IgD-negative memory B cell (primary cell): Measurements from ENCODE around the gene WBP1L. TPM values are rescaled to one million over a fixed set of nuclear protein-coding genes. Genes with fewer than 3 reads are reported as not detected.
A peak's percentile ranks its signal among the peaks of the same experiment; 100 is the strongest.
"Not testable (repeated sequence)": the region's sequence is repeated elsewhere in the genome, so short reads cannot be mapped to it uniquely, and the experiment has no call there.

Source experiments
- H3K27ac Mint-ChIP-seq, 3 donors: one replicate each; pipeline ENCODE4 v1.8.0; 2020 to 2022; ENCODE audit warnings: mild to moderate bottlenecking in 3 of 3, mixed read lengths in 3 of 3, moderate library complexity in 1 of 3
- H3K27me3 Mint-ChIP-seq: one replicate; pipeline ENCODE4 v1.8.0; 2021; ENCODE audit warnings: mixed read lengths
- H3K36me3 Mint-ChIP-seq: one replicate; pipeline ENCODE4 v1.8.0; 2020; ENCODE audit warnings: mild to moderate bottlenecking, mixed read lengths
- H3K4me1 Mint-ChIP-seq, 3 donors: one replicate each; pipeline ENCODE4 v1.8.0; 2020 to 2022; ENCODE audit warnings: mixed read lengths in 3 of 3, mild to moderate bottlenecking in 1 of 3
- H3K4me3 Mint-ChIP-seq, 4 donors: one replicate each; pipeline ENCODE4 v1.8.0; 2020 to 2022; ENCODE audit warnings: mild to moderate bottlenecking in 4 of 4, mixed read lengths in 4 of 4, moderate library complexity in 3 of 4
- H3K9me3 Mint-ChIP-seq, 3 donors: one replicate each; pipeline ENCODE4 v1.8.0; 2020 to 2021; ENCODE audit warnings: mixed read lengths in 3 of 3, mild to moderate bottlenecking in 1 of 3
- polyA plus RNA-seq: library from polyadenylated mRNA; unstranded; fragments of 300-500 nt; fragmentation: Illumina TruSeq; gene quantifications from one replicate; pipeline ENCODE4 v1.2.3, GENCODE V29; 2021

WBP1L gene
- polyA plus RNA-seq, 1 donor from 2014 or later = 28.8 TPM

DNA sequence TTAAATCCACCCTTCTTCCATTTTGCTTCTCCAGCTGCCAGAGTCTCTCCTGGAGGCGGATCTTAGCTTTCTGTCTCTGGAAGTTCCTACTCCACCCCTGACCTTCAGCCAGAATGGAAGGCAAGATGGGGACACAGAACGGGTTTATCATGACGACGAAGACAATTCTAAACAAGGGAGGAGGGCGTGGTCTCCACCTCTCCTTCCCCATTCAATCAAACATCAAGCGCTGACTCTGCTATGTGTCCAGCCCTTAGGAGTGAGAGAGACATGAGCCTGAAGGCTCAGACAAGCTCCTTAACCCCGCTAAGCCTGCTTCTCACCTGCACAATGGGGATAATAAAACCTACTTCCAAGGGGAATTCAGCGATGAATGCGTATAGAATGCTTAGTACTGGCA, 90.4 kb downstream of the WBP1L start:
- Mint-ChIP-seq H3K36me3 (peaks cover 4% of the 10 kb centered on the region), H3K27me3 (peaks cover 8% of the 10 kb centered on the region), H3K9me3 (peaks cover 6 to 17% (median 12%) of the 10 kb centered on the region in 3 donors), H3K4me1 (no peaks in the 10 kb centered on the region), H3K27ac (peak overlapping the region in 1 of 3 donors; percentile 73), H3K4me3 (no peak overlapping the region)

DNA sequence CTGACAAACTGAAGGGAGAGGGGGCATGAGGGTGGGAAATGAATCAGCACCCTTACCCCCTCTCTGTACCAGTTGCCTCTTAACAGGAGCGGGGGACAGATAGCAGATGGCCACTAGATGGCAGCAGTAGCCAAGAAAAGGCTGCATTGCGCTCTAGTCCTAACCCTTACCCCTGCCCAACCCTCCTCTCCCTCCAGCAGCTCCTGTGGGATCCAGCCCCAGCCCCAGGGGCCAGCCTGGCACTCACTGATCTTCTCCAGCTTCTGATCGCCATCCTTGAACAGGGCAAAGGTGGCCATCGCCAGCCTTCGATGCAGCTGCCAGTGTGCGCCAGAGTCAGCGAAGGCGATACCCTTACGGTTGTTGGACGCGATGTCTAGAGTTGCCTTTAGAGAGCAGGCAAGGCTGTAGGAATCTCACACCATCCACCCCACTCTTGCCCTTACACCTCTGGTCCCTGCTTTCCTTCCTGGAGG, 91.3 kb downstream of the WBP1L start:
- peaks cover 6 to 21% (median 12%) of the 10 kb centered on the region in 3 donors for H3K9me3 Mint-ChIP-seq
- peaks cover 7% of the 10 kb centered on the region for H3K36me3 Mint-ChIP-seq
- no peak overlapping the region for H3K27ac Mint-ChIP-seq
- H3K27me3 Mint-ChIP-seq = peaks cover 11% of the 10 kb centered on the region
- H3K4me1 Mint-ChIP-seq = no peaks in the 10 kb centered on the region
- H3K4me3 Mint-ChIP-seq = no peak overlapping the region

DNA sequence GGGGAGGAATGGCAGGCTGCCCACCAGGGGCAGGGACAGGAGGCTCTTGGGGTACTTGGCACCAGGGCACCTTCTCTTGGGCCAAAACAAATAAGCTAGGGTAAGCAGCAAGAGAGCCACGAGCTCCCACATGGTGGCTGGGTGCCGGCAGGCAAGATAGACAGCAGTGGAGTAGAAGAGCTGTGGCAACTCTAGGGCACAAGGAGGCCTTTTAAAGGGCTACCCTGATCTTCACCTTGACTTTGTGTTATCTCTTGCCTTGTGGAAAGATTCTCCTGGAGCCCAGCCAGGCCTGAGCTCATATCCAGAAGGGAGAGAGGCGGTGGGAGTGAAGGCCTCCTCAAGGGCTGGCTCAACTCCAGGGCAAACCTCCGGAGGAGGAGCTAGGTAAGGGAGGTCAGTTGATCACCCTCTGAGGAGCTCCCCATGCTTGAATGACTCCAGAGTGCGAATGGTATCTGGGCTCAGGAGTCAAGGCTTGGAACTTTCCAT, 93.5 kb downstream of the WBP1L start, which contains the start of gene CYP17A1:
Gene CYP17A1, minus strand, starts transcription at position 184 of the 492 bp plus-strand sequence. Its CDS starts 52 bp downstream, at position 132.
- H3K4me1 Mint-ChIP-seq = no peaks in the 10 kb centered on the region
- peaks cover 6% of the 10 kb centered on the region for H3K36me3 Mint-ChIP-seq
- peaks cover 6 to 21% (median 12%) of the 10 kb centered on the region in 3 donors for H3K9me3 Mint-ChIP-seq
- H3K4me3 Mint-ChIP-seq = no peak within 1 kb of the TSS
- H3K27me3 Mint-ChIP-seq = peaks cover 16% of the 10 kb centered on the region
- H3K27ac Mint-ChIP-seq = peak within 1 kb of the TSS in 1 of 3 donors; percentile 28

DNA sequence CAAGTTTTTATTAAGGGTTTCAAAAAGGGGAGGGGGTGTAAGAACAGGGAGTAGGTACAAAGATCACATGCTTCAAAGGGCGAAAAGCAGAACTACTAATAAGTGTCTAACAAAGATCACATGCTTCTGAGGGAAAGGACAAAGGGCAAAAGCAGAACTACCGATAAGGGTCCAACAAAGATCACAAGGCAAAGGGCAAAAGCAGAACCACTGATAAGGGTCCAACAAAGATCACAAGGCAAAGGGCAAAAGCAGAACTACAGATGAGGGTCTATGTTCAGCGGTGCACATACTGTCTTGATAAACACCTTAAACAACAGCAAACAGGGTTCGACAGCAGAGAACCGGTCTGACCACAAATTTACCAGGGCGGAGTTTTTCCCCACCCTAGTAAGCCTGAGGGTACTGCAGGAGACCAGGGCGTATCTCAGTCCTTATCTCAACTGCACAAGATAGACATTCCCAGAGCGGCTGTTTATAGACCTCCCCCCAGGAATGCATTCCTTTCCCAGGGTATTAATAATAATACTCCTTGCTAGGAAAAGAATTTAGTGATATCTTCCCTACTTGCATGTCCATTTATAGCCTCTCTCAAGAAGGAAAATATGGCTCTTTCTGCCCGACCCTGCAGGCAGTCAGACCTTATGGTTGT, 94.7 kb downstream of the WBP1L start:
- H3K9me3 Mint-ChIP-seq = peaks cover 6 to 21% (median 12%) of the 10 kb centered on the region in 3 donors
- H3K27ac Mint-ChIP-seq, H3K4me1 Mint-ChIP-seq, H3K4me3 Mint-ChIP-seq, H3K36me3 Mint-ChIP-seq: not testable (repeated sequence)
- peaks cover 16% of the 10 kb centered on the region for H3K27me3 Mint-ChIP-seq

DNA sequence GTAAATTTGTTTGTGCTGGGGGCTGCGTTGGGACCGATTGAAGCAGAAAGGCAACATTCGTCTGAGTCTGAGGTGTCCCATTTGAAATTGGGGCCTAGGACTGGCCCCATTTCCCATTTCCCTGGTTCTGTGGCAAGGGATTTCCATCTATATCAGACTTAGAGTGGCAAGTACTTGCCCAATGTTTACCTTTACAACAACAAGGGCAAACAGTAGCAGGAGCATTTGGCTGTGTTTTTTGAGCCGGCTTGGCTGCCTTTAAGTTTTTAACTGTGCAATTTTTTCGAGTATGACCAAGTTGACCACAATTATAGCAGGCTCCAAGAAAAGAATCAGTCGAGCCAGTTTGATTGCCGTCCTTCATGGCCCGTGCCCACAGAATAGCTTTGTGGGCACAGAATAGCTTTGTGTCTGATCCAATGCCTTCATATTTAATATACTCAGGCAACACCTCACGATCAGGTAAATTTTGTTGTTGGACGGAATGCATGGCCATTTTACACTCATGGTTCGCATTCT, 98.1 kb downstream of the WBP1L start:
- H3K9me3 Mint-ChIP-seq = peaks cover 6 to 21% (median 17%) of the 10 kb centered on the region in 3 donors
- H3K4me3 Mint-ChIP-seq = no peak overlapping the region
- no peak overlapping the region for H3K27ac Mint-ChIP-seq
- peaks cover 6% of the 10 kb centered on the region for H3K36me3 Mint-ChIP-seq
- peaks cover 16% of the 10 kb centered on the region for H3K27me3 Mint-ChIP-seq
- H3K4me1 Mint-ChIP-seq = no peaks in the 10 kb centered on the region

DNA sequence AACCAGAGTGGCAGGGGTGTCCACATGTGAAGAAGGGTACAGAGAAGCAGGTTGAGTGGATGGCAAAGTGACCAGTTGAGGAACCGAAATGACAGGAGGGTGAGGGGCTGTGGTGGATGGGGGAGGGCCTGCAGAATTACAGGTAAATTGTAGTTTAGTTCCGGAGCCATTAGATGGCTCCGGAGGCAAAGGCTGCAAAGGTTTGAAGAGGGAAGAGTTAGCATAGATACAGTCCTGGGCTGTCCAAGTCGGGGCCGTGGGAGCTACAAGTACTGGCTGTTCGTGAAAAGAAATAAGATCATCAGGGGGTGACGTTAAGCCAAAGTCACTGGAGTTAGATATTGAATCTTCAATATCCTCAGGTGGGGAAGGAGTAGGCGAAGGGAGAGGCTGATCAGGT, 99.4 kb downstream of the WBP1L start:
- peaks cover 12% of the 10 kb centered on the region for H3K27me3 Mint-ChIP-seq
- H3K36me3 Mint-ChIP-seq, H3K27ac Mint-ChIP-seq, H3K4me3 Mint-ChIP-seq, H3K4me1 Mint-ChIP-seq: not testable (repeated sequence)
- peaks cover 3 to 11% (median 10%) of the 10 kb centered on the region in 3 donors for H3K9me3 Mint-ChIP-seq

DNA sequence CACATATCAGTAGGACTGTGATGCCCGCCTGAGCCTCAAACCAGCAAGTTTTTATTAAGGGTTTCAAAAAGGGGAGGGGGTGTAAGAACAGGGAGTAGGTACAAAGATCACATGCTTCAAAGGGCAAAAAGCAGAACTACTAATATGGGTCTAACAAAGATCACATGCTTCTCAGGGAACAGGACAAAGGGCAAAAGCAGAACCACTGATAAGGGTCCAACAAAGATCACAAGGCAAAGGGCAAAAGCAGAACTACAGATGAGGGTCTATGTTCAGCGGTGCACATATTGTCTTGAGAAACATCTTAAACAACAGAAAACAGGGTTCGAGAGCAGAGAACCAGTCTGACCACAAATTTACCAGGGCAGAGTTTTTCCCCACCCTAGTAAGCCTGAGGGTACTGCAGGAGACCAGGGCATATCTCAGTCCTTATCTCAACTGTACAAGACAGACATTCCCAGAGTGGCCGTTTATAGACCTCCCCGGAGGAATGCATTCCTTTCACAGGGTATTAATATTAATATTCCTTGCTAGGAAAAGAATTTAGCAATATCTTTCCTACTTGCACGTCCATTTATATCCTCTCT, 100.5 kb downstream of the WBP1L start:
- H3K9me3 Mint-ChIP-seq, H3K27ac Mint-ChIP-seq, H3K4me1 Mint-ChIP-seq, H3K4me3 Mint-ChIP-seq, H3K36me3 Mint-ChIP-seq: not testable (repeated sequence)
- H3K27me3 Mint-ChIP-seq = peaks cover 10% of the 10 kb centered on the region

DNA sequence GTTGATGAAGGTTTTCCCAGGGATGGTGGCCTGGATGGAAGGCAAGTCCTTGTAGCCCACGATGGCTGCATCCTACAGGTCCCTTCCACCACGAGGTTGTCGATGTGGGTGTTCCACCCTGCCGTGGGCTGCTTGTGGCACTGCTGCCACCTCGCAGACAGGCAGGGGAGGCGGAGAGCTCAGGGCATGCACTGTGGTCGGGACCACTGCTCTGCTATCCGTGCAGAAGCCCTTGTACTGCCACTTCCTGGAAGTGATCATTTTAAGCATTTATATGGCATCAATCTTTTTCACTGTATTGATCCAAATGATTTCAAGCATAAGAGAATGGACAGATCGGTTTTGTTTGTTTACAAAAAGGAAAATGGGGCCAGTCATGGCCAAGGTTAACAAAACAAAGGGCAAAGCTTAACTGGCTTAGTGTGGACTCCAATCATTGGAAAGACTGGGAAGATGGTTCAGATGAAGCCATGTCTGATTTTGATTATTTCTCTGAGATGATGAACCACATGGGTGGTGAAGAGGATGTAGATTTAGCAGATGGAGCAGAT, 101.7 kb downstream of the WBP1L start:
- Mint-ChIP-seq H3K9me3 (peaks cover 0 to 5% (median 0%) of the 10 kb centered on the region in 3 donors), H3K27me3 (peaks cover 6% of the 10 kb centered on the region), H3K4me1 (no peaks in the 10 kb centered on the region), H3K27ac (no peak overlapping the region), H3K36me3 (peaks cover 1% of the 10 kb centered on the region), H3K4me3 (no peak overlapping the region)

DNA sequence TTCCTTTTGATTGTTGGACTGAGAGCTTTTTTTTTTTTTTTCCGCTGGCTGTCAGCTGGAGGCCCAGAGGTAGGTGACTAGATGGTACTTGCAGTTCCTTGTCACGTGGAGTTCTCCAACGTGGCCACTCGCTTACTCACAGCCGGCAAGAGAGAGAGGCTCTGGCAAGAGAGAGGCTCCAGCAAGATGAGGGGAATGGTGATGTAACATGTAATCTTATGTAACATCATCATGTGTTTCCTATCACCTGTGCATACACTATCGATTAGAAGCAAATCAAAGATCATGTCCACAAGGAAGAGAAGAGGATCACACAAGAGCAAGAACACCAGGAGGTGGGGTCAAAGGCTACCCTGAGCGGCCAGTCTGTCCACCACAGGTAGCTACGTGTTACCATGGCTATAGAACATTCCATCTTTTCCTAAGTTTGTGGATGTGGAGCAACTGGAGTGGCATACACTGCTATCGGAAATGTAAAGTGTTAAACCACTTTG, 106.3 kb downstream of the WBP1L start:
- Mint-ChIP-seq H3K27ac (peak overlapping the region in 1 of 3 donors; percentile 55), H3K4me3 (peak overlapping the region in 1 of 4 donors; percentile 61), H3K36me3 (peaks cover 1% of the 10 kb centered on the region), H3K9me3 (no peaks in the 10 kb centered on the region), H3K4me1 (peaks cover 4 to 7% (median 6%) of the 10 kb centered on the region in 3 donors), H3K27me3 (no peaks in the 10 kb centered on the region)

DNA sequence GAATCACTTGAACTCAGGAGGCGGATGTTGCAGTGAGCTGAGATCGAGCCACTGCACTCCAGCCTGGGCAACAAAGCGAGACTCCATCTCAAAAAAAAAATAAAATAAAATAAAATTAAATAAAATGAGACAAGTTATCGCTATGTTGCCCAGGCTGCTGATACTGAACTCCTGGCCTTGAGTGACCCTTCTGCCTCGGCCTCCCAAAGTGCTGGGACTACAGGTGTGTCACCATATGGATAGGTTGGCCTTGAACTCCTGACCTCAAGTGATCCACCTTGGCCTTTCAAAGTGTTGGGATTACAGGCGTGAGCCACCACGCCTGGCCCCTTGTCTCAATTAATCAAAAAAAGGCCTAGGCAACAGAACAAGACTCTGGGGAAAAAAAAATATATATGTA, 109.5 kb downstream of the WBP1L start:
- H3K4me1 Mint-ChIP-seq, H3K4me3 Mint-ChIP-seq, H3K36me3 Mint-ChIP-seq, H3K27me3 Mint-ChIP-seq, H3K27ac Mint-ChIP-seq, H3K9me3 Mint-ChIP-seq: not testable (repeated sequence)

DNA sequence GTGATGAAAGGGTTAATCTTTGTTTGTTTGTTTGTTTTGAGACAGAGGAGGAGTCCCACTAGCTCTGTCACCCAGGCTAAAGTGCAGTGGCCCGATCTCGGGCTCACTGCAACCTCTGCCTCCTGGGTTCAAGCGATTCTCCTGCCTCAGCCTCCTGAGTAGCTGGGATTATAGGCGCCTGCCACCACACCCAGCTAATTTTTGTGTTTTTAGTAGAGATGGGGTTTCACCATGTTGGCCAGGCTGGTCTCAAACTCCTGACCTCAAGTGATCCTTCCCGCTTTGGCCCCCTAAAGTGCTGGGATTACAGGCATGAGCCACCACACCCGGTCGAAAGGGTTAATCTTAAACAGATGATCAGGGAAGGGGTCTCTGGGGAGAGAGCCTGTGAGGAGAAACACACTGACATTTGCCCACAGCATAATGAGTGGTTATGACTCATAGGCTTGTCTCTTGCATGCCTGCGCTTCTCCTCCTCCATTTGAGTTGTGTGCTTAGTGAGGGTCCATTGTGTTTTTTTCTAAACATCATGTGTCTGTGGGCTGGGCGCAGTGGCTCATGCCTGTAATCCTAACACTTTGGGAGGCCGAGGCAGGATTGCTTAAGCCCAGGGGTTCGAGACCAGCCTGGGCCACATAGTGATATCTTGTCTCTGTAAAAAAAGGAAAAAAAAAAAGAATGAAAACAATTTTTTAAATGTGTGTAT, 112.1 kb downstream of the WBP1L start:
- H3K27me3 Mint-ChIP-seq, H3K9me3 Mint-ChIP-seq, H3K4me1 Mint-ChIP-seq: not testable (repeated sequence)
- H3K36me3 Mint-ChIP-seq = peaks cover 11% of the 10 kb centered on the region
- H3K27ac Mint-ChIP-seq = peak overlapping the region in 1 of 3 donors; percentile 34
- peak overlapping the region in 1 of 4 donors; percentile 39 for H3K4me3 Mint-ChIP-seq

DNA sequence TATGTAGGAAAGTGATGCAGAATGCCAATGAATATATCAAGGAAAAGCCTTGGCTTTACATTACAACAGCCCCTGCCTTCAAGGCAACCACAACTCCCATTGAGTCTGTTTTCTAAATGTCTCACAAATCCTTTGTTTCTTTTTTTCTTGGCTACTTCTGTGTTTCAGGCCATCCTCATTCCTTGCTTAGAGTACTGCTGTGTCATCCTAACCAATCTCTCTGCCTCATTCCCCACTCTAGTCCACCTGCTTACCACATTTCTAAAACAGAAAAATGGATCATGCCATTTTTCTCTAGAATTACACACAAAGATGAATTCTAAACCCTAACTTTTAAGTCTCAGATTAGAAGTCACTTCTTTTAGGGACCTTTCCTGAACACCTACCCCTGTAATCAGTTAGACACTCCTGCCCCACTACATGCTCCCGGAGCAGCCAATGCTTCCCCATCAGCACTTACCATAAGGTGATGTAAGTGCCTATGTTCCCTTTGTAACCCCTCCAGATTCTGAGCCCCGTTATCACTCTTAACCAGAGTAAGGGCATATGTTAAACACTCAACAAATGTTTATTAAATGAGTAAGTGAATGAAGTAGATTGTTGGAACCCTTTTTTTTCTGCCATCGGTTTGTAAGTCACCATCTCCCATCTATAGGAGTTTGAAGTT, 113.1 kb downstream of the WBP1L start:
- Mint-ChIP-seq H3K27me3 (no peaks in the 10 kb centered on the region), H3K9me3 (no peaks in the 10 kb centered on the region), H3K4me1 (peaks cover 4 to 8% (median 7%) of the 10 kb centered on the region in 3 donors), H3K4me3 (peak overlapping the region in 1 of 4 donors; percentile 2), H3K27ac (peak overlapping the region in 1 of 3 donors; percentile 10), H3K36me3 (peaks cover 11% of the 10 kb centered on the region)

DNA sequence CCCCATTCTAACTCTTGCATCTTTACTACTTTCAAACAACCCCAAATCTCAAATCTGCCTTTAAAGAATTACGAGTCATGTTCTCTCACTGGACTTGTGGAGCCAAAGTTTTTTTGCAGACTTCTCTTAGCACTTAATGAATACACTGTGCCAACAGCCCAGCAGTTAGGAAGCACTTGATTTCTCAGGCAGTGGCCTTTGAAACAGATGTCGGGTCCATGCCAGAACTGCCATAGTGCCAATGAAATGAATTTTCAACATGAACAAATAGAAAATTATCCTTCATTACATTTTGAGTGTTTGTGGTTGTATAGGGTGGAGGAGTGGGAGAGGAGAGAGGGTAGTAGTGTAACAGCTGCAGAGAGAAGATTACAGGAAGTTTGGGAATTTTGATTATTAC, 116.2 kb downstream of the WBP1L start:
- peaks cover 0 to 2% (median 0%) of the 10 kb centered on the region in 3 donors for H3K4me1 Mint-ChIP-seq
- H3K27me3 Mint-ChIP-seq = no peaks in the 10 kb centered on the region
- H3K27ac Mint-ChIP-seq = no peak overlapping the region
- no peak overlapping the region for H3K4me3 Mint-ChIP-seq
- peaks cover 11% of the 10 kb centered on the region for H3K36me3 Mint-ChIP-seq
- H3K9me3 Mint-ChIP-seq = no peaks in the 10 kb centered on the region

DNA sequence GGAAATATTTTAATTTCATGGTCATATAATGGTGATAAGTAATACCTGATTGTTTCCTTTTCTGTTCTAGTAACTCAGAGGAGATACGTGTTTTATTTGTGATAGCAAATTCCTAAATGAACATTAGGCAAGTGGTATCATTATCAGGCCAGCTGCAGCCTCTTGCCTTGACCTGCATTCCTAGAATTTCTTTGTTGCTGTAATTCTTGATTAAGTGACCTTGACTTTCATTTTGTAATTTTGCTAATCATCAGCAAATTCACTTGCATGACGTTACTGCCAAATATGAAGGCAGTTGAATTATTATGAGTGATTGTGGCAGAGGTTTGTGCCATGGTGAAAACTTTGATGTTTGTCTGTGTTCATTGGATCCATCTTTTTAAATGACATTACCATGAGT, 119.9 kb downstream of the WBP1L start:
- Mint-ChIP-seq H3K27me3 (peaks cover 1% of the 10 kb centered on the region), H3K27ac (no peak overlapping the region), H3K9me3 (peaks cover 0 to 2% (median 0%) of the 10 kb centered on the region in 3 donors), H3K4me3 (no peak overlapping the region), H3K4me1 (peaks cover 0 to 2% (median 0%) of the 10 kb centered on the region in 3 donors), H3K36me3 (peaks cover 8% of the 10 kb centered on the region)
